Activated naive CD8-positive, alpha-beta T cell treated with anti-CD3 and anti-CD28 coated beads, Interleukin-2, amount 50 U/mL, for 16 hours (primary cell): Measurements from ENCODE around the gene ANKFN1.
"Not testable (repeated sequence)": the region's sequence is repeated elsewhere in the genome, so short reads cannot be mapped to it uniquely, and the experiment has no call there.

Source experiments
- DNase-seq: peaks from one replicate; pipeline ENCODE4 v3.0.0-alpha.2; 2020; ENCODE audit warnings: low read depth, low spot score

ANKFN1 gene

GRCh38 chr17:56182081-56182480 lies 28.8 kb downstream of the ANKFN1 start:
- DNase-seq = no peak

- no peak for DNase-seq
Measured at GRCh38 chr17:56184650-56185049, 31.4 kb downstream of the ANKFN1 start.

GRCh38 chr17:56185491-56186221 lies 32.4 kb downstream of the ANKFN1 start:
- DNase-seq = no peak

GRCh38 chr17:56186222-56186786 lies 33.0 kb downstream of the ANKFN1 start:
- DNase-seq = no peak

GRCh38 chr17:56203430-56203829 lies 50.2 kb downstream of the ANKFN1 start:
- DNase-seq = no peak

- DNase-seq = no peak
Measured at GRCh38 chr17:56206351-56206750, 53.1 kb downstream of the ANKFN1 start.

- DNase-seq = no peak
Measured at GRCh38 chr17:56213031-56213430, 59.8 kb downstream of the ANKFN1 start.

GRCh38 chr17:56217921-56218320 lies 64.6 kb downstream of the ANKFN1 start:
- DNase-seq = no peak

GRCh38 chr17:56222255-56222654 lies 69.0 kb downstream of the ANKFN1 start:
- no peak for DNase-seq

GRCh38 chr17:56230660-56231059 lies 77.4 kb downstream of the ANKFN1 start:
- DNase-seq = no peak

GRCh38 chr17:56231252-56231651 lies 78.0 kb downstream of the ANKFN1 start:
- DNase-seq = no peak

- no peak for DNase-seq
Measured at GRCh38 chr17:56231693-56232092, 78.4 kb downstream of the ANKFN1 start.

GRCh38 chr17:56244268-56244890 lies 91.1 kb downstream of the ANKFN1 start:
- DNase-seq = no peak

GRCh38 chr17:56247816-56248215 lies 94.5 kb downstream of the ANKFN1 start:
- no peak for DNase-seq

GRCh38 chr17:56257075-56257474 lies 103.8 kb downstream of the ANKFN1 start:
- no peak for DNase-seq

- no peak for DNase-seq
Measured at GRCh38 chr17:56260376-56261002, 107.2 kb downstream of the ANKFN1 start.

GRCh38 chr17:56262803-56263202 lies 109.5 kb downstream of the ANKFN1 start:
- no peak for DNase-seq

GRCh38 chr17:56269556-56270389 lies 116.5 kb downstream of the ANKFN1 start:
- no peak for DNase-seq

- DNase-seq = no peak
Measured at GRCh38 chr17:56274491-56274890, 121.2 kb downstream of the ANKFN1 start.

GRCh38 chr17:56284482-56284881 lies 131.2 kb downstream of the ANKFN1 start:
- no peak for DNase-seq

GRCh38 chr17:56288786-56289185 lies 135.5 kb downstream of the ANKFN1 start:
- not testable (repeated sequence) for DNase-seq

- DNase-seq = no peak
Measured at GRCh38 chr17:56289321-56289720, 136.0 kb downstream of the ANKFN1 start.
